Activated naive CD8-positive, alpha-beta T cell treated with anti-CD3 and anti-CD28 coated beads, Interleukin-2, amount 50 U/mL, for 16 hours (primary cell): Measurements from ENCODE around the gene ZNF121.
"Not testable (repeated sequence)": the region's sequence is repeated elsewhere in the genome, so short reads cannot be mapped to it uniquely, and the experiment has no call there.

ENCODE experiments used
- DNase-seq: peaks from one replicate; pipeline ENCODE4 v3.0.0-alpha.2; 2020; ENCODE audit warnings: low read depth, low spot score

The ZNF121 gene

GRCh38 chr19:9584073-9584833 lies at the start of gene ZNF121:
Gene ZNF121, minus strand, starts transcription at chr19:9584504. Its CDS starts 16,407 bp downstream, at chr19:9568097.
- peak; percentile 55 for DNase-seq

GRCh38 chr19:9627856-9628255 lies 43.6 kb upstream of the ZNF121 start:
- DNase-seq: no peak

- no peak for DNase-seq
Observed at GRCh38 chr19:9622531-9622930, 38.2 kb upstream of the ZNF121 start.

- peak; percentile 69 for DNase-seq
Observed at GRCh38 chr19:9621156-9622037, 37.1 kb upstream of the ZNF121 start, which contains the start of gene ZNF561. Gene ZNF561, minus strand, starts transcription at chr19:9621232. Its CDS starts 1,776 bp downstream, at chr19:9619456.

- DNase-seq: no peak
Observed at GRCh38 chr19:9620842-9621155, 36.5 kb upstream of the ZNF121 start.

GRCh38 chr19:9615844-9616243 lies 31.5 kb upstream of the ZNF121 start:
- no peak for DNase-seq

- no peak for DNase-seq
Observed at GRCh38 chr19:9610484-9611113, 26.3 kb upstream of the ZNF121 start.

GRCh38 chr19:9608912-9609311 lies 24.6 kb upstream of the ZNF121 start:
- DNase-seq: no peak

GRCh38 chr19:9597027-9597426 lies 12.7 kb upstream of the ZNF121 start:
- DNase-seq: no peak

- DNase-seq: peak; percentile 50
Observed at GRCh38 chr19:9586764-9587163, 2.5 kb upstream of the ZNF121 start.

GRCh38 chr19:9582081-9582725 lies 2.1 kb downstream of the ZNF121 start:
- DNase-seq: not testable (repeated sequence)

GRCh38 chr19:9580728-9581127 lies 3.6 kb downstream of the ZNF121 start:
- DNase-seq: no peak

GRCh38 chr19:9570255-9570654 lies 14.0 kb downstream of the ZNF121 start:
- no peak for DNase-seq

GRCh38 chr19:9566729-9567128 lies 17.6 kb downstream of the ZNF121 start:
- no peak for DNase-seq

- no peak for DNase-seq
Observed at GRCh38 chr19:9565900-9566705, 18.2 kb downstream of the ZNF121 start.

- DNase-seq: no peak
Observed at GRCh38 chr19:9552536-9553274, 31.6 kb downstream of the ZNF121 start.

GRCh38 chr19:9547870-9548269 lies 36.4 kb downstream of the ZNF121 start:
- no peak for DNase-seq

GRCh38 chr19:9541281-9541680 lies 43.0 kb downstream of the ZNF121 start:
- DNase-seq: not testable (repeated sequence)

- DNase-seq: not testable (repeated sequence)
Observed at GRCh38 chr19:9539921-9540320, 44.4 kb downstream of the ZNF121 start.

GRCh38 chr19:9539201-9539600 lies 45.1 kb downstream of the ZNF121 start:
- DNase-seq: not testable (repeated sequence)
